HL-60 (cell line): ENCODE data around the gene PRDX1.

ENCODE experiments used
- POLR2AphosphoS5 ChIP-seq: IDR thresholded peaks from 2 replicates; pipeline ENCODE4 v1.6.1; 2012; ENCODE audit warnings: low read depth
- TF ChIP-seq, protein P1 (sequence below): IDR thresholded peaks from one replicate; pipeline ENCODE4 v1.5.1; 2011; ENCODE audit warnings: low read length, control low read depth, inconsistent platforms; ENCODE audit not compliant: insufficient read depth

GRCh38 chr1:45490121-45490625 is 31.5 kb downstream of the PRDX1 start:
- TF ChIP-seq, protein P1, sequence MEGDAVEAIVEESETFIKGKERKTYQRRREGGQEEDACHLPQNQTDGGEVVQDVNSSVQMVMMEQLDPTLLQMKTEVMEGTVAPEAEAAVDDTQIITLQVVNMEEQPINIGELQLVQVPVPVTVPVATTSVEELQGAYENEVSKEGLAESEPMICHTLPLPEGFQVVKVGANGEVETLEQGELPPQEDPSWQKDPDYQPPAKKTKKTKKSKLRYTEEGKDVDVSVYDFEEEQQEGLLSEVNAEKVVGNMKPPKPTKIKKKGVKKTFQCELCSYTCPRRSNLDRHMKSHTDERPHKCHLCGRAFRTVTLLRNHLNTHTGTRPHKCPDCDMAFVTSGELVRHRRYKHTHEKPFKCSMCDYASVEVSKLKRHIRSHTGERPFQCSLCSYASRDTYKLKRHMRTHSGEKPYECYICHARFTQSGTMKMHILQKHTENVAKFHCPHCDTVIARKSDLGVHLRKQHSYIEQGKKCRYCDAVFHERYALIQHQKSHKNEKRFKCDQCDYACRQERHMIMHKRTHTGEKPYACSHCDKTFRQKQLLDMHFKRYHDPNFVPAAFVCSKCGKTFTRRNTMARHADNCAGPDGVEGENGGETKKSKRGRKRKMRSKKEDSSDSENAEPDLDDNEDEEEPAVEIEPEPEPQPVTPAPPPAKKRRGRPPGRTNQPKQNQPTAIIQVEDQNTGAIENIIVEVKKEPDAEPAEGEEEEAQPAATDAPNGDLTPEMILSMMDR: no peak
- TF ChIP-seq POLR2AphosphoS5: no peak
